ENCODE data around the gene SOX12.

GRCh38 chr20:328975-329695 is 3.8 kb downstream of the SOX12 start:
- no peak for TF ChIP-seq POLR2A (IDR thresholded peaks at IDR 0.05)
- TF ChIP-seq, protein P1, sequence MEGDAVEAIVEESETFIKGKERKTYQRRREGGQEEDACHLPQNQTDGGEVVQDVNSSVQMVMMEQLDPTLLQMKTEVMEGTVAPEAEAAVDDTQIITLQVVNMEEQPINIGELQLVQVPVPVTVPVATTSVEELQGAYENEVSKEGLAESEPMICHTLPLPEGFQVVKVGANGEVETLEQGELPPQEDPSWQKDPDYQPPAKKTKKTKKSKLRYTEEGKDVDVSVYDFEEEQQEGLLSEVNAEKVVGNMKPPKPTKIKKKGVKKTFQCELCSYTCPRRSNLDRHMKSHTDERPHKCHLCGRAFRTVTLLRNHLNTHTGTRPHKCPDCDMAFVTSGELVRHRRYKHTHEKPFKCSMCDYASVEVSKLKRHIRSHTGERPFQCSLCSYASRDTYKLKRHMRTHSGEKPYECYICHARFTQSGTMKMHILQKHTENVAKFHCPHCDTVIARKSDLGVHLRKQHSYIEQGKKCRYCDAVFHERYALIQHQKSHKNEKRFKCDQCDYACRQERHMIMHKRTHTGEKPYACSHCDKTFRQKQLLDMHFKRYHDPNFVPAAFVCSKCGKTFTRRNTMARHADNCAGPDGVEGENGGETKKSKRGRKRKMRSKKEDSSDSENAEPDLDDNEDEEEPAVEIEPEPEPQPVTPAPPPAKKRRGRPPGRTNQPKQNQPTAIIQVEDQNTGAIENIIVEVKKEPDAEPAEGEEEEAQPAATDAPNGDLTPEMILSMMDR (IDR thresholded peaks at IDR 0.05), result no peak

All from heart left ventricle (tissue), 13 donors.